K562 (cell line): Measurements from ENCODE around the gene XRN1. TPM values are rescaled to one million over a fixed set of nuclear protein-coding genes. Genes with fewer than 3 reads are reported as not detected.

Experiments used
- CBX1 ChIP-seq: sonication (generic); IDR thresholded peaks from 2 replicates; pipeline ENCODE4 v1.6.1; 2016; ENCODE audit warnings: antibody characterized with exemption, low read depth, mild to moderate bottlenecking
- CCNT2 ChIP-seq: IDR thresholded peaks from 2 replicates; pipeline ENCODE4 v1.6.1; 2011; ENCODE audit warnings: borderline replicate concordance, low read depth, mild to moderate bottlenecking, moderate library complexity, mixed read lengths, low read length; ENCODE audit not compliant: insufficient read length; ENCODE audit errors: extremely low read depth
- CREM ChIP-seq: IDR thresholded peaks from 2 replicates; pipeline ENCODE4 v1.6.1; 2014; ENCODE audit warnings: antibody characterized with exemption, low read depth
- DIDO1 ChIP-seq: fragments of 450-650 bp; IDR thresholded peaks from 2 replicates; pipeline ENCODE4 v1.6.1; 2016; ENCODE audit warnings: low read depth, missing biosample characterization, missing genetic modification characterization
- E2F3 ChIP-seq: fragments of 250-450 bp; sonication (Bioruptor Pico); IDR thresholded peaks from 2 replicates; pipeline ENCODE4 v1.4.0; 2020; ENCODE audit warnings: mild to moderate bottlenecking
- ESRRB ChIP-seq: fragments of 250-450 bp; sonication (Bioruptor Pico); IDR thresholded peaks from 2 replicates; pipeline ENCODE4 v1.5.0; 2020; ENCODE audit warnings: mild to moderate bottlenecking, moderate library complexity, borderline replicate concordance
- SUPT5H ChIP-seq: fragments of 450-650 bp; IDR thresholded peaks from 2 replicates; pipeline ENCODE4 v1.6.1; 2016
- WHSC1 ChIP-seq: IDR thresholded peaks from one replicate; pipeline ENCODE4 v1.6.1; 2012; ENCODE audit warnings: low read length, control low read depth, inconsistent platforms
- ZBTB1 ChIP-seq: sonication (generic); formaldehyde crosslinking; IDR thresholded peaks from 2 replicates; pipeline ENCODE4 v1.8.1; 2023; ENCODE audit warnings: missing genetic modification reagents, low read depth, mild to moderate bottlenecking, borderline replicate concordance
- ZBTB8A ChIP-seq: fragments of 450-650 bp; IDR thresholded peaks from 2 replicates; pipeline ENCODE4 v1.6.1; 2018; ENCODE audit warnings: mild to moderate bottlenecking, moderate library complexity; ENCODE audit not compliant: partially characterized antibody
- ZNF184 ChIP-seq: sonication (generic); formaldehyde crosslinking; IDR thresholded peaks from 2 replicates; pipeline ENCODE4 v1.5.0; 2020; ENCODE audit warnings: missing genetic modification reagents
- ZNF324 ChIP-seq: fragments of 250-450 bp; sonication (Bioruptor Pico); IDR thresholded peaks from 2 replicates; pipeline ENCODE4 v1.4.0; 2020; ENCODE audit warnings: mild to moderate bottlenecking
- ZNF766 ChIP-seq: fragments of 200-800 bp; sonication (Bioruptor generic); conservative IDR thresholded peaks from 2 replicates; pipeline ENCODE4 v1.6.1; 2016; ENCODE audit warnings: missing genetic modification characterization, missing compliant biosample characterization
- polyA plus RNA-seq, 8 experiments: library from polyadenylated mRNA; depleted of rRNA in 4 of 8; stranded (reverse) in 5 of 8; unstranded in 3 of 8; fragments of >200 nt; fragmentation: Nextera tagmentation in 2 of 8; fragmentation: Illumina TruSeq in 1 of 8; extraction: Ambion mirVana in 2 of 8; extraction: Trizol in 1 of 8; gene quantifications; 2 replicates each; pipeline versions ENCODE4 v1.2.1 to v1.2.3, GENCODE V29; 2011 to 2014; ENCODE audit warnings: inconsistent platforms in 1 of 8, missing spikeins in 1 of 8
- total RNA-seq, 7 experiments: library from RNA; depleted of rRNA in 6 of 7; stranded (reverse); fragments of >200 nt in 6 of 7; fragmentation: Illumina TruSeq in 2 of 7; extraction: Trizol in 2 of 7; gene quantifications; 2 replicates each; pipeline versions ENCODE4 v1.2.1 to v1.2.3, GENCODE V29; 2011 to 2021; ENCODE audit warnings: low replicate concordance in 1 of 7
- TF ChIP-seq, protein P1 (sequence below): fragments of 250-450 bp; sonication (Bioruptor Pico); IDR thresholded peaks from 2 replicates; pipeline ENCODE4 v1.5.0; 2021; ENCODE audit warnings: mild to moderate bottlenecking, moderate library complexity
- TF ChIP-seq, protein P2 (sequence below), 2 experiments: IDR thresholded peaks; 2 replicates each; pipeline ENCODE4 v1.6.1; 2011; ENCODE audit warnings: borderline replicate concordance in 1 of 2, control low read depth in 1 of 2, low read depth in 1 of 2, low read length in 1 of 2, mild to moderate bottlenecking in 1 of 2, mixed read lengths in 1 of 2, moderate library complexity in 1 of 2; ENCODE audit not compliant: insufficient read depth in 1 of 2, insufficient read length in 1 of 2, poor library complexity in 1 of 2, severe bottlenecking in 1 of 2; ENCODE audit errors: extremely low read depth in 1 of 2
- TF ChIP-seq, protein P3 (sequence below): fragments of 450-650 bp; formaldehyde crosslinking; IDR thresholded peaks from 2 replicates; pipeline ENCODE4 v1.4.0; 2022; ENCODE audit warnings: mild to moderate bottlenecking, moderate library complexity
- TF ChIP-seq, protein P4 (sequence below): fragments of 150-350 bp; IDR thresholded peaks from 2 replicates; pipeline ENCODE4 v1.6.1; 2014; ENCODE audit warnings: low read depth, mild to moderate bottlenecking, low read length, borderline replicate concordance

Gene XRN1
- total and polyA plus RNA-seq, 9 of the 15 experiments (the other 6 are each of a cell fraction or from before 2014, with no cell fraction given) = 3.1 to 28.4 (median 17.2) TPM

DNA sequence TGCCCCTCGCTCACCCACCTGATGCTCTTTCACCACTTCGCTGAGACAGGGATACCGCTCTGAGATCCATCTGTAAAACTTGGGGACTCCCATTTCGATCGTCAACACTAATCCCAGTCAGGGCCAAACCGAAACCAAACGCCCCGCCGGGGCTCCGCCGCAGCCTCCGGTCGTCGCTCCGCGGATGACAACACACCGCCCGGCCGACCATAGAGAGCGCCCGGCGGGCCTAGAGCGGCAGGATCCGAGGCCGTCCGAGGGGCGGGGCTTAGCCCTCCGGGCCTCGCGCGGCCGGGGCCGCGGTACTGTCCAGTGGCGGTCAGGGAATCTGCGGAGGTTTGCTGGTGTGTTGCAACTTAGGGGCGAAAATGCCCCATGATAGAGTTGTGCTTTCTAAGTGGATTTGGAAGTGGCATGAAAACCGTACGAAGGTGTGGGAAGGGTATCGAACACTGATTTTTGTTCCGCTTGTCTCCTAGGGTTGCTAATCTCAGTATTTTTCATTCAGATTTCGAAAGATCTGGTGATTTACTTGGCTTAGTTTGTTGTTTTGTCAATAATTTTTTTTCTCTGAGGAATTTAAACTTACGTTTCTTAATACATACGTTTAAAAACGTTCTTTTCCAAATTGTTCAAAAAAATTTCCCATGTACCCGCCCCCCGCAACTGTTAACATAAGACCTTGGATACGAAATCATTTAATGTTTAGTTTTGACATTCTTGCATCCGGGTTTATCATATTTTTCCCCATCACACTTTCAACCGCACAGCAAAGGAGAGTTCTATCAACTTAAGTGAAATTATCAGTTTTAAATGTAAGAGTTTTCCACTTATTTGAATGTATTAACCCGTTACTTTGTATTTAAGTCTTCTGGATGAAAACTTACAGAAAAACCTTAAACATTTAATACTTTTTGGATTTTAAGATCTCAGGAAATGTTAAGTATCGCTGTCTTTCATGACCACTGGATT lies at the start of gene XRN1 (continued):
- TF ChIP-seq, protein P1, sequence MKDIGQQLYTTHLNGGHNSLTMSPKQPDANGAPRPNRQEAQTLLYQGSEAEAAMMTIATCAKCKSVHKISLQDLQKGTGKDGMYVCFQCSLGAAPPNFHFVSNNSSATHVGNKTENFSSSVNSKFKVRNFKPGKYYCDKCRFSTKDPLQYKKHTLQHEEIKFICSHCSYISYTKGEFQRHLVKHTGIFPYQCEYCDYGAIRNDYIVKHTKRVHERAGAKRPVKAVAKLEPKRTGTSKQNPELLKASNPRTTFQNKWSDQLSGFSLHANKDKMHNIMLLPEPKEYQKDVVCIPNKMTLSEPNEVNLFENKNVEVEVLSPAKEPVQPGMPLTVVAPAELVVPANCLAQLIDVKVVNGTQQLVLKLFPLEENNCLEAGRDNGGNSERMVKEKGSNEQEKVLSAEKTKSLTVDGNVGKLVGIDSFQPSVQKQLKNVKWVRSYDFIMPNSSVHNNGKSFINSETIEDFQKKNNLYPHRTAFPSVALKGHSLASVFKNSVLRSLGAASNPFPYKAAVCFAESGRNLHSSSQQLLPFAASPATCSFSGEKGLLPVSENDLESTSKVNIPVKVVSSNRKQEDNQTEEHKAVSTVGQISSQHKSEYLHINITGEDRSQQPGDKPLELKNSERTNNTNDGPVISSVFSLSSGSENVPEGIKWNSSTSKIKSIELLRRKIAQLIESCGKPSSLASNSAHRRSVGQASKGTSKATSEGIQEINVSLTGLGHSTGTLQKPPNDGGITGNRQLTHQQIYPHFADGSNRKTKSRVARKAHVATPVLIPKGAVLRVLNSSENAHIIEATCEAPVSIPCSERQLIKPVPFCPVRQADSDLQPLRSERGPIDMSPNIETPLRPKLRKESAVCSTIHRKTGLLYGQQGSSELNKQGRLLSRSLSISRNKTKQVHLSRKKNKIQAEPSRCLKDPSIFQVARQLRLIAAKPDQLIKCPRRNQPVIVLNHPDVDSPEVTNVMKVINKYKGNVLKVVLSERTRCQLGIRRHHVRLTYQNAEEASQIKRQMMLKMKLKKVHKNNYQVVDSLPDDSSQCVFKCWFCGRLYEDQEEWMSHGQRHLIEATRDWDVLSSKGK (CRISPR knock-in tag) = no peak
- TF ChIP-seq CCNT2 = peak; percentile 97
- no peak for TF ChIP-seq ESRRB (CRISPR knock-in tag)
- TF ChIP-seq, protein P2, sequence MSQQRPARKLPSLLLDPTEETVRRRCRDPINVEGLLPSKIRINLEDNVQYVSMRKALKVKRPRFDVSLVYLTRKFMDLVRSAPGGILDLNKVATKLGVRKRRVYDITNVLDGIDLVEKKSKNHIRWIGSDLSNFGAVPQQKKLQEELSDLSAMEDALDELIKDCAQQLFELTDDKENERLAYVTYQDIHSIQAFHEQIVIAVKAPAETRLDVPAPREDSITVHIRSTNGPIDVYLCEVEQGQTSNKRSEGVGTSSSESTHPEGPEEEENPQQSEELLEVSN (IDR thresholded peaks at IDR 0.05; ENCODE audit: borderline replicate concordance in 1 of 2, extremely low read depth in 1 of 2, insufficient read depth in 1 of 2, insufficient read length in 1 of 2, low read depth in 1 of 2, low read length in 1 of 2, poor library complexity in 1 of 2, severe bottlenecking in 1 of 2) = peak in 1 of 2 experiments; percentile 57
- TF ChIP-seq CBX1 = 0 out of 2 replicates have a peak, but pooled peaks have one; percentile 51
- TF ChIP-seq SUPT5H = peak; percentile 84
- peak; percentile 98 for TF ChIP-seq CREM
- TF ChIP-seq ZBTB1 (CRISPR knock-in tag) = no peak
- TF ChIP-seq, protein P3, sequence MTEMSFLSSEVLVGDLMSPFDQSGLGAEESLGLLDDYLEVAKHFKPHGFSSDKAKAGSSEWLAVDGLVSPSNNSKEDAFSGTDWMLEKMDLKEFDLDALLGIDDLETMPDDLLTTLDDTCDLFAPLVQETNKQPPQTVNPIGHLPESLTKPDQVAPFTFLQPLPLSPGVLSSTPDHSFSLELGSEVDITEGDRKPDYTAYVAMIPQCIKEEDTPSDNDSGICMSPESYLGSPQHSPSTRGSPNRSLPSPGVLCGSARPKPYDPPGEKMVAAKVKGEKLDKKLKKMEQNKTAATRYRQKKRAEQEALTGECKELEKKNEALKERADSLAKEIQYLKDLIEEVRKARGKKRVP (CRISPR knock-in tag) = 0 out of 2 replicates have a peak, but pooled peaks have one; percentile 25
- TF ChIP-seq, protein P4, sequence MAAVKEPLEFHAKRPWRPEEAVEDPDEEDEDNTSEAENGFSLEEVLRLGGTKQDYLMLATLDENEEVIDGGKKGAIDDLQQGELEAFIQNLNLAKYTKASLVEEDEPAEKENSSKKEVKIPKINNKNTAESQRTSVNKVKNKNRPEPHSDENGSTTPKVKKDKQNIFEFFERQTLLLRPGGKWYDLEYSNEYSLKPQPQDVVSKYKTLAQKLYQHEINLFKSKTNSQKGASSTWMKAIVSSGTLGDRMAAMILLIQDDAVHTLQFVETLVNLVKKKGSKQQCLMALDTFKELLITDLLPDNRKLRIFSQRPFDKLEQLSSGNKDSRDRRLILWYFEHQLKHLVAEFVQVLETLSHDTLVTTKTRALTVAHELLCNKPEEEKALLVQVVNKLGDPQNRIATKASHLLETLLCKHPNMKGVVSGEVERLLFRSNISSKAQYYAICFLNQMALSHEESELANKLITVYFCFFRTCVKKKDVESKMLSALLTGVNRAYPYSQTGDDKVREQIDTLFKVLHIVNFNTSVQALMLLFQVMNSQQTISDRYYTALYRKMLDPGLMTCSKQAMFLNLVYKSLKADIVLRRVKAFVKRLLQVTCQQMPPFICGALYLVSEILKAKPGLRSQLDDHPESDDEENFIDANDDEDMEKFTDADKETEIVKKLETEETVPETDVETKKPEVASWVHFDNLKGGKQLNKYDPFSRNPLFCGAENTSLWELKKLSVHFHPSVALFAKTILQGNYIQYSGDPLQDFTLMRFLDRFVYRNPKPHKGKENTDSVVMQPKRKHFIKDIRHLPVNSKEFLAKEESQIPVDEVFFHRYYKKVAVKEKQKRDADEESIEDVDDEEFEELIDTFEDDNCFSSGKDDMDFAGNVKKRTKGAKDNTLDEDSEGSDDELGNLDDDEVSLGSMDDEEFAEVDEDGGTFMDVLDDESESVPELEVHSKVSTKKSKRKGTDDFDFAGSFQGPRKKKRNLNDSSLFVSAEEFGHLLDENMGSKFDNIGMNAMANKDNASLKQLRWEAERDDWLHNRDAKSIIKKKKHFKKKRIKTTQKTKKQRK = 0 out of 2 replicates have a peak, but pooled peaks have one; percentile 18
- peak; percentile 54; the same call in 1 of the 2 replicates for TF ChIP-seq DIDO1 (tag)
- no peak for TF ChIP-seq WHSC1
- 0 out of 2 replicates have a peak, but pooled peaks have one; percentile 49 for TF ChIP-seq ZNF766 (CRISPR knock-in tag)
- no peak for TF ChIP-seq E2F3 (CRISPR knock-in tag)
- no peak for TF ChIP-seq ZBTB8A
- TF ChIP-seq ZNF324 (CRISPR knock-in tag) = no peak
- no peak for TF ChIP-seq ZNF184 (CRISPR knock-in tag)
